Keratinocyte (primary cell): ENCODE results near the gene ADAMTS13. TPM values are rescaled to one million over a fixed set of nuclear protein-coding genes. Genes with fewer than 3 reads are reported as not detected.

ENCODE experiments used
- DNase-seq: peaks from one replicate; pipeline ENCODE4 v3.0.0-alpha.2; 2011; ENCODE audit warnings: low read depth, missing footprints, low spot score
- FAIRE-seq: peaks from 2 replicates; lab custom pipeline; 2011; peaks lifted over from hg19 to GRCh38; lab: Jason Lieb, UNC
- H2AFZ ChIP-seq: 2 replicates; pipeline ENCODE4 v1.6.0; 2012; ENCODE audit warnings: low read length, control low read depth, inconsistent platforms; ENCODE audit not compliant: control insufficient read depth
- H3K27ac ChIP-seq: 2 replicates; pipeline ENCODE4 v1.5.1; 2011; ENCODE audit warnings: low read length; ENCODE audit not compliant: control insufficient read depth, insufficient read depth
- H3K27me3 ChIP-seq: 3 replicates; pipeline ENCODE4 v1.6.0; 2011; ENCODE audit warnings: low read length; ENCODE audit not compliant: control insufficient read depth, insufficient read depth; ENCODE audit errors: extremely low read depth
- H3K36me3 ChIP-seq, 2 experiments: 2 replicates in 1 of 2; 3 replicates in 1 of 2; pipeline ENCODE4 v1.5.1; 2011; ENCODE audit warnings: low read length in 2 of 2, mild to moderate bottlenecking in 1 of 2; ENCODE audit not compliant: control insufficient read depth in 2 of 2, insufficient read depth in 2 of 2; ENCODE audit errors: extremely low read depth in 1 of 2
- H3K4me1 ChIP-seq: 3 replicates; pipeline ENCODE4 v1.5.1; 2011; ENCODE audit warnings: low read length; ENCODE audit not compliant: control insufficient read depth, insufficient read depth; ENCODE audit errors: extremely low read depth
- H3K4me2 ChIP-seq: 3 replicates; pipeline ENCODE4 v1.6.0; 2011; ENCODE audit warnings: low read depth, low read length; ENCODE audit not compliant: control insufficient read depth, insufficient read depth; ENCODE audit errors: extremely low read depth
- H3K4me3 ChIP-seq, 3 experiments: fragments of 200-600 bp in 1 of 3; sonication (generic) in 1 of 3; 2 replicates in 2 of 3; 3 replicates in 1 of 3; pipeline ENCODE4 v1.5.1; 2011 to 2016; ENCODE audit warnings: low read length in 3 of 3, mild to moderate bottlenecking in 3 of 3, control low read depth in 2 of 3, inconsistent platforms in 1 of 3, low read depth in 1 of 3, mixed read lengths in 1 of 3, mixed run types in 1 of 3, moderate library complexity in 1 of 3; ENCODE audit not compliant: control insufficient read depth in 2 of 3, insufficient read depth in 2 of 3; ENCODE audit errors: extremely low read depth in 1 of 3
- H3K79me2 ChIP-seq: 2 replicates; pipeline ENCODE4 v1.6.0; 2012; ENCODE audit warnings: low read length; ENCODE audit not compliant: control insufficient read depth, insufficient read depth
- H3K9ac ChIP-seq: 3 replicates; pipeline ENCODE4 v1.6.0; 2011; ENCODE audit warnings: low read length; ENCODE audit not compliant: control insufficient read depth, insufficient read depth; ENCODE audit errors: extremely low read depth
- H3K9me1 ChIP-seq: 3 replicates; pipeline ENCODE4 v1.6.0; 2011; ENCODE audit warnings: low read length; ENCODE audit not compliant: control insufficient read depth, insufficient read depth; ENCODE audit errors: extremely low read depth
- H3K9me3 ChIP-seq: 2 replicates; pipeline ENCODE4 v1.5.1; 2012; ENCODE audit warnings: low read depth, low read length; ENCODE audit not compliant: control insufficient read depth
- H4K20me1 ChIP-seq: 3 replicates; pipeline ENCODE4 v1.6.0; 2011; ENCODE audit warnings: low read length; ENCODE audit not compliant: control insufficient read depth, insufficient read depth; ENCODE audit errors: extremely low read depth
- EZH2 ChIP-seq: IDR thresholded peaks from one replicate; pipeline ENCODE4 v1.6.1; 2012; ENCODE audit warnings: inconsistent platforms, mild to moderate bottlenecking, low read length, moderate library complexity
- dilution Hi-C: fragments of 300-500 bp; cut with MboI; formaldehyde crosslinking; loops from one replicate; pipeline ENCODE4 v1.7.0; 2020; ENCODE audit warnings: low sequenced_read_pairs; ENCODE audit not compliant: extremely low pct_ligation_motif_present
- polyA plus RNA-seq, 5 experiments: library from polyadenylated mRNA; depleted of rRNA in 3 of 5; stranded (reverse) in 3 of 5; stranded (forward) in 1 of 5; unstranded in 1 of 5; fragments of >200 nt; gene quantifications; 1 replicate in 1 of 5; 2 replicates in 3 of 5; 3 replicates in 1 of 5; pipeline versions ENCODE4 v1.2.1 to v1.2.3, GENCODE V29; 2011 to 2012; ENCODE audit warnings: missing spikeins in 2 of 5, low read depth in 1 of 5, low replicate concordance in 1 of 5
- TF ChIP-seq, protein P1 (sequence below), 3 experiments: IDR thresholded peaks in 1 of 3; conservative IDR thresholded peaks in 1 of 3; optimal IDR thresholded peaks in 1 of 3; 2 replicates in 2 of 3; 3 replicates in 1 of 3; pipeline versions ENCODE3 to v1.5.1; 2011; ENCODE audit warnings: low read length in 3 of 3, mild to moderate bottlenecking in 3 of 3, moderate library complexity in 2 of 3, control low read depth in 1 of 3, inconsistent platforms in 1 of 3; ENCODE audit not compliant: insufficient read depth in 2 of 3; ENCODE audit errors: extremely low read depth in 1 of 3

ADAMTS13 gene
- polyA plus RNA-seq, 1 donor (not counting 4 experiments of a cell fraction or from before 2014, with no cell fraction given), result 1.1 TPM

- Histone ChIP-seq H2AFZ (no peak overlapping the region), H3K4me3 (no peak overlapping the region), H3K9me3 (no peaks in the 10 kb centered on the region), H3K9ac (no peak overlapping the region), H3K9me1 (no peaks in the 10 kb centered on the region), H3K4me1 (peaks cover 7% of the 10 kb centered on the region), H4K20me1 (no peaks in the 10 kb centered on the region), H3K27me3 (peaks cover 12% of the 10 kb centered on the region), H3K27ac (no peak overlapping the region), H3K4me2 (no peak overlapping the region), H3K36me3 (no peaks in the 10 kb centered on the region), H3K79me2 (peaks cover under 1% of the 10 kb centered on the region)
- TF ChIP-seq EZH2, result no peak
- TF ChIP-seq, protein P1, sequence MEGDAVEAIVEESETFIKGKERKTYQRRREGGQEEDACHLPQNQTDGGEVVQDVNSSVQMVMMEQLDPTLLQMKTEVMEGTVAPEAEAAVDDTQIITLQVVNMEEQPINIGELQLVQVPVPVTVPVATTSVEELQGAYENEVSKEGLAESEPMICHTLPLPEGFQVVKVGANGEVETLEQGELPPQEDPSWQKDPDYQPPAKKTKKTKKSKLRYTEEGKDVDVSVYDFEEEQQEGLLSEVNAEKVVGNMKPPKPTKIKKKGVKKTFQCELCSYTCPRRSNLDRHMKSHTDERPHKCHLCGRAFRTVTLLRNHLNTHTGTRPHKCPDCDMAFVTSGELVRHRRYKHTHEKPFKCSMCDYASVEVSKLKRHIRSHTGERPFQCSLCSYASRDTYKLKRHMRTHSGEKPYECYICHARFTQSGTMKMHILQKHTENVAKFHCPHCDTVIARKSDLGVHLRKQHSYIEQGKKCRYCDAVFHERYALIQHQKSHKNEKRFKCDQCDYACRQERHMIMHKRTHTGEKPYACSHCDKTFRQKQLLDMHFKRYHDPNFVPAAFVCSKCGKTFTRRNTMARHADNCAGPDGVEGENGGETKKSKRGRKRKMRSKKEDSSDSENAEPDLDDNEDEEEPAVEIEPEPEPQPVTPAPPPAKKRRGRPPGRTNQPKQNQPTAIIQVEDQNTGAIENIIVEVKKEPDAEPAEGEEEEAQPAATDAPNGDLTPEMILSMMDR (optimal IDR thresholded peaks at IDR 0.05 in 1 of 3, IDR thresholded peaks at IDR 0.05 in 1 of 3, conservative IDR thresholded peaks at IDR 0.05 in 1 of 3; ENCODE audit: extremely low read depth in 1 of 3, insufficient read depth in 2 of 3, low read length in 3 of 3), result no peak
- dilution Hi-C loops, result no loop called here
- FAIRE-seq (no peak), DNase-seq (no peak)
These were observed 61.4 kb downstream of the ADAMTS13 start for GRCh38 chr9:133483611-133484010.

DNA sequence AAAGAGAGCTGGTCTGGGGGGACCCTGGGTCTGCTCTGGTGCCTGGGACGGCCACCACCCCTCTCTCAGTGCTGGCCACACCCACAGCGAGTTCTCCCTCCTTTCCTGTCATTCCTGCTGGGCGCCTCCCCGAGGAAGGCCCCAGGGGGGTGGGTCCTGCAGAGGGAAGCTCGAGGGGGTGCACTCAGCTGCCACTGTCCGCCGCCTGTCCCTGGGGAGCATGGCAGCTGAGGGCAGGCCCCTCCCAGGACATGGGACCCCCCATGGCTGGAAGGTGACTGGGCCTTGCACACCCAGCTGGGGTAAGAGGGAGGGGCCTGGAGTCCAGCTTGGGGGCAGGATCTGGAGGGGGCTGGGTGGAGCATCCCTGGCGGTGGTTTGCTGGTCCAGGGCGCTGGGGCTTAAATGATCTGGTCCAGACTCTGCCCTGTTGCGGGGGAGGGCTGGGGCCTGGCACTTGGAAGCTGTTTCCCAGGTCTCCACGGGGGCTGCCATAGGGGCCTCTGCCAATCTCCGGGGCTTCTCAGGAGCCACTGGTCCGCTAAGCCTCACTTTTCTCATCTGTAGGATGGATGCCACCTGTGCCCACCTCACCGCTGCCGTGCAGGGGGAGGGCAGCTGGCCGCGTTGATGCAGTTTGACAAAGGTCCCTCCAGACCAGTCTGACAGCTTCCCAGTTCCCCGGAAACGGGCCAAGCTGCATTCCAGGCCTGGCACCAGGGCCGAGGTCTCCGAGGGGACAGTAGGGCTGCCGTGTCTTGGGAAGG, 62.7 kb downstream of the ADAMTS13 start:
- no peaks in the 10 kb centered on the region for H4K20me1 ChIP-seq
- H3K79me2 ChIP-seq, result no peaks in the 10 kb centered on the region
- DNase-seq (no peak), FAIRE-seq (no peak)
- H2AFZ ChIP-seq, result no peak overlapping the region
- no peaks in the 10 kb centered on the region for H3K9me1 ChIP-seq
- H3K4me3 ChIP-seq, result no peak overlapping the region
- no peaks in the 10 kb centered on the region for H3K36me3 ChIP-seq
- H3K9ac ChIP-seq, result no peak overlapping the region
- no peaks in the 10 kb centered on the region for H3K9me3 ChIP-seq
- H3K4me2 ChIP-seq, result no peak overlapping the region
- peaks cover 13% of the 10 kb centered on the region for H3K27me3 ChIP-seq
- dilution Hi-C loops, result no loop called here
- TF ChIP-seq, protein P1 (optimal IDR thresholded peaks at IDR 0.05 in 1 of 3, IDR thresholded peaks at IDR 0.05 in 1 of 3, conservative IDR thresholded peaks at IDR 0.05 in 1 of 3; ENCODE audit: extremely low read depth in 1 of 3, insufficient read depth in 2 of 3, low read length in 3 of 3), result no peak
- TF ChIP-seq EZH2, result no peak
- peaks cover under 1% of the 10 kb centered on the region for H3K4me1 ChIP-seq
- no peak overlapping the region for H3K27ac ChIP-seq
